Measurements from ENCODE around the gene CS.
A peak's percentile ranks its signal among the peaks of the same experiment; 100 is the strongest.
"Not testable (repeated sequence)": the region's sequence is repeated elsewhere in the genome, so short reads cannot be mapped to it uniquely, and the experiment has no call there.

The CS gene

GRCh38 chr12:56299853-56300643 is at the start of gene CS:
CS (minus strand) TSS chr12:56300330; CDS start chr12:56300201, 129 bp downstream.
- DNase-seq (ENCODE audit: low read depth in 2 of 3, low spot score in 1 of 3), result peak; percentile 96 to 99 (median 98)

- no peak for DNase-seq (ENCODE audit: low read depth in 2 of 3, low spot score in 1 of 3)
Measured at GRCh38 chr12:56348776-56349175, 48.6 kb upstream of the CS start.

GRCh38 chr12:56347255-56347654 is 47.1 kb upstream of the CS start:
- DNase-seq (ENCODE audit: low read depth in 2 of 3, low spot score in 1 of 3), result not testable (repeated sequence)

GRCh38 chr12:56346675-56347074 is 46.5 kb upstream of the CS start:
- no peak for DNase-seq (ENCODE audit: low read depth in 2 of 3, low spot score in 1 of 3)

- not testable (repeated sequence) for DNase-seq (ENCODE audit: low read depth in 2 of 3, low spot score in 1 of 3)
Measured at GRCh38 chr12:56342290-56342689, 42.2 kb upstream of the CS start.

- DNase-seq (ENCODE audit: low read depth in 2 of 3, low spot score in 1 of 3), result no peak
Measured at GRCh38 chr12:56341616-56342015, 41.5 kb upstream of the CS start.

- DNase-seq (ENCODE audit: low read depth in 2 of 3, low spot score in 1 of 3), result no peak
Measured at GRCh38 chr12:56339158-56339422, 39.0 kb upstream of the CS start.

- peak; percentile 78 to 85 (median 80) for DNase-seq (ENCODE audit: low read depth in 2 of 3, low spot score in 1 of 3)
Measured at GRCh38 chr12:56338308-56339157, 38.4 kb upstream of the CS start, which contains the start of gene IL23A. IL23A (plus strand) TSS chr12:56338884; CDS start chr12:56339045, 161 bp downstream.

GRCh38 chr12:56337753-56338251 is 37.7 kb upstream of the CS start:
- DNase-seq (ENCODE audit: low read depth in 2 of 3, low spot score in 1 of 3), result no peak

GRCh38 chr12:56336361-56337167 is 36.4 kb upstream of the CS start:
- no peak for DNase-seq (ENCODE audit: low read depth in 2 of 3, low spot score in 1 of 3)

- not testable (repeated sequence) for DNase-seq (ENCODE audit: low read depth in 2 of 3, low spot score in 1 of 3)
Measured at GRCh38 chr12:56335527-56335926, 35.4 kb upstream of the CS start.

- no peak for DNase-seq (ENCODE audit: low read depth in 2 of 3, low spot score in 1 of 3)
Measured at GRCh38 chr12:56334490-56334793, 34.3 kb upstream of the CS start.

GRCh38 chr12:56333679-56334489 is 33.8 kb upstream of the CS start, which contains the start of gene PAN2:
PAN2 (minus strand) TSS chr12:56334000; CDS start chr12:56333094, 906 bp downstream.
- DNase-seq (ENCODE audit: low read depth in 2 of 3, low spot score in 1 of 3), result peak; percentile 88 to 91 (median 89)

- no peak for DNase-seq (ENCODE audit: low read depth in 2 of 3, low spot score in 1 of 3)
Measured at GRCh38 chr12:56333197-56333678, 33.1 kb upstream of the CS start.

GRCh38 chr12:56332512-56333196 is 32.5 kb upstream of the CS start:
- no peak for DNase-seq (ENCODE audit: low read depth in 2 of 3, low spot score in 1 of 3)

GRCh38 chr12:56330936-56331490 is 30.9 kb upstream of the CS start:
- DNase-seq (ENCODE audit: low read depth in 2 of 3, low spot score in 1 of 3), result no peak

- DNase-seq (ENCODE audit: low read depth in 2 of 3, low spot score in 1 of 3), result no peak
Measured at GRCh38 chr12:56326533-56326932, 26.4 kb upstream of the CS start.

- no peak for DNase-seq (ENCODE audit: low read depth in 2 of 3, low spot score in 1 of 3)
Measured at GRCh38 chr12:56326126-56326525, 26.0 kb upstream of the CS start.

- no peak for DNase-seq (ENCODE audit: low read depth in 2 of 3, low spot score in 1 of 3)
Measured at GRCh38 chr12:56324206-56324605, 24.1 kb upstream of the CS start.

All from stimulated activated CD4-positive, alpha-beta T cell treated with anti-CD3 and anti-CD28 coated beads, Interleukin-12 subunit alpha, Interleukin-12 subunit beta, amount 100 ng/mL, for 48 hours (primary cell).